ENCODE data around the gene IGSF3.

GRCh38 chr1:116709666-116710167 is 42.2 kb upstream of the IGSF3 start:
- TF ChIP-seq CTCF (optimal IDR thresholded peaks at IDR 0.05 in 1 of 3, IDR thresholded peaks at IDR 0.05 in 1 of 3, conservative IDR thresholded peaks at IDR 0.05 in 1 of 3; ENCODE audit: extremely low read depth in 1 of 3, insufficient read depth in 2 of 3, low read length in 3 of 3) (no peak), EZH2 (IDR thresholded peaks at IDR 0.05; ENCODE audit: low read length) (no peak)

Data from keratinocyte (primary cell).